CD4-positive, alpha-beta memory T cell (primary cell): ENCODE measurements around the gene SIDT2. TPM values are rescaled to one million over a fixed set of nuclear protein-coding genes. Genes with fewer than 3 reads are reported as not detected.

Experiments used
- CTCF ChIA-PET: fragments of 350-600 bp; sonication (Branson Sonifier 250); formaldehyde crosslinking; loops from one replicate; lab custom pipeline; 2021; ENCODE audit warnings: inconsistent platforms; ENCODE audit not compliant: partially characterized antibody; lab: Charles Lee
- POLR2A ChIA-PET: fragments of 350-600 bp; sonication (Branson Sonifier 250); formaldehyde crosslinking; loops from one replicate; lab custom pipeline; 2021; ENCODE audit not compliant: partially characterized antibody; lab: Charles Lee
- DNase-seq, 5 donors: peaks; one replicate each; pipeline versions ENCODE4 v3.0.0 to v3.0.0-alpha.2; 2020 to 2022; ENCODE audit warnings: mixed read lengths in 1 of 5
- H3K27ac ChIP-seq: one replicate; pipeline ENCODE4 v1.7.0; 2013; ENCODE audit warnings: low read depth, low read length
- H3K27me3 ChIP-seq: 2 replicates; pipeline ENCODE4 v1.7.0; 2013; ENCODE audit warnings: mild to moderate bottlenecking, low read length, moderate library complexity; ENCODE audit not compliant: insufficient read depth
- H3K36me3 ChIP-seq: 2 replicates; pipeline ENCODE4 v1.7.0; 2013; ENCODE audit warnings: mild to moderate bottlenecking, low read length, moderate library complexity; ENCODE audit not compliant: insufficient read depth
- H3K4me1 ChIP-seq: 2 replicates; pipeline ENCODE4 v1.7.0; 2013; ENCODE audit warnings: mild to moderate bottlenecking, low read length, moderate library complexity; ENCODE audit not compliant: insufficient read depth
- H3K4me3 ChIP-seq, 2 donors: one replicate each; pipeline ENCODE4 v1.7.0; 2013; ENCODE audit warnings: low read length in 2 of 2, mild to moderate bottlenecking in 1 of 2
- H3K9me3 ChIP-seq, 2 donors: one replicate each; pipeline ENCODE4 v1.7.0; 2013; ENCODE audit warnings: low read length in 2 of 2, control low read depth in 1 of 2; ENCODE audit not compliant: control insufficient read depth in 1 of 2
- H3K27ac Mint-ChIP-seq, 7 donors: one replicate each; pipeline ENCODE4 v1.8.0; 2020 to 2021; ENCODE audit warnings: mixed read lengths in 7 of 7, mild to moderate bottlenecking in 6 of 7, inconsistent platforms in 3 of 7, moderate library complexity in 3 of 7
- H3K27me3 Mint-ChIP-seq, 2 donors: one replicate each; pipeline ENCODE4 v1.8.0; 2020 to 2021; ENCODE audit warnings: mixed read lengths in 2 of 2
- H3K36me3 Mint-ChIP-seq, 2 donors: one replicate each; pipeline ENCODE4 v1.8.0; 2020 to 2021; ENCODE audit warnings: mixed read lengths in 2 of 2, inconsistent platforms in 1 of 2, mild to moderate bottlenecking in 1 of 2
- H3K4me1 Mint-ChIP-seq, 4 donors: one replicate each; pipeline ENCODE4 v1.8.0; 2020 to 2021; ENCODE audit warnings: mixed read lengths in 4 of 4, mild to moderate bottlenecking in 1 of 4
- H3K4me3 Mint-ChIP-seq, 8 donors: one replicate each; pipeline ENCODE4 v1.8.0; 2020 to 2021; ENCODE audit warnings: mixed read lengths in 8 of 8, mild to moderate bottlenecking in 7 of 8, moderate library complexity in 6 of 8, inconsistent platforms in 3 of 8
- H3K9me3 Mint-ChIP-seq, 8 donors: one replicate each; pipeline ENCODE4 v1.8.0; 2020 to 2021; ENCODE audit warnings: mixed read lengths in 8 of 8, mild to moderate bottlenecking in 5 of 8, inconsistent platforms in 3 of 8, moderate library complexity in 1 of 8
- intact Hi-C: fragments of 100-400 bp; cut with micrococcal nuclease; formaldehyde crosslinking; loops from one replicate; pipeline ENCODE4 v1.15.1; 2023
- polyA plus RNA-seq, 2 donors: library from polyadenylated mRNA; unstranded; fragments of 300-500 nt; fragmentation: Illumina TruSeq; gene quantifications; one replicate each; pipeline ENCODE4 v1.2.3, GENCODE V29; 2021
- total RNA-seq, 2 experiments: library from RNA; stranded (reverse); gene quantifications; one replicate each; pipeline ENCODE4 v1.2.3, GENCODE V29; 2021

Gene SIDT2
- total and polyA plus RNA-seq, 4 experiments from 2014 or later = 2.1 to 67.3 (median 32.2) TPM

GRCh38 chr11:117171007-117171403 lies 7.5 kb upstream of the SIDT2 start:
- intact Hi-C loops = no loop called here
- POLR2A ChIA-PET = interaction anchor here (1.4 to 2.5 kb wide), 2 partner anchors 27 to 318 kb away, joined by 5 to 11 read pairs; partner anchors contain the start of gene PAFAH1B2
- Histone ChIP-seq H3K36me3 (peaks cover 21% of the 10 kb centered on the region), H3K9me3 (no peaks in the 10 kb centered on the region), H3K27me3 (no peaks in the 10 kb centered on the region), H3K4me1 (peaks cover 3% of the 10 kb centered on the region), H3K27ac (no peak overlapping the region), H3K4me3 (no peak overlapping the region)
- no peaks in the 10 kb centered on the region for H3K9me3 Mint-ChIP-seq
- H3K27me3 Mint-ChIP-seq = no peaks in the 10 kb centered on the region
- H3K36me3 Mint-ChIP-seq = peaks cover 20 to 39% of the 10 kb centered on the region in 2 donors
- peak overlapping the region in 4 of 7 donors; percentile 13 to 69 (median 28) for H3K27ac Mint-ChIP-seq
- no peak overlapping the region for H3K4me3 Mint-ChIP-seq
- no peak for DNase-seq
- peaks cover 0 to 9% (median 3%) of the 10 kb centered on the region in 4 donors for H3K4me1 Mint-ChIP-seq
- CTCF ChIA-PET = interaction anchor here (1.7 kb wide), 1 partner anchor 9 kb away, joined by 5 read pairs; no protein-coding TSS in a partner anchor

- Mint-ChIP-seq H3K4me3 (no peak overlapping the region), H3K4me1 (peaks cover 0 to 9% (median 3%) of the 10 kb centered on the region in 4 donors), H3K27me3 (no peaks in the 10 kb centered on the region), H3K36me3 (peaks cover 16 to 34% of the 10 kb centered on the region in 2 donors), H3K27ac (peak overlapping the region in 5 of 7 donors; percentile 13 to 77 (median 48)), H3K9me3 (no peaks in the 10 kb centered on the region)
- Histone ChIP-seq H3K36me3 (peaks cover 16% of the 10 kb centered on the region), H3K4me3 (no peak overlapping the region), H3K27ac (no peak overlapping the region), H3K9me3 (no peaks in the 10 kb centered on the region), H3K4me1 (peaks cover 3% of the 10 kb centered on the region), H3K27me3 (no peaks in the 10 kb centered on the region)
- ChIA-PET POLR2A (interaction anchor here (1.4 to 2.5 kb wide), 4 partner anchors 9 to 319 kb away, joined by 4 to 11 read pairs (median 6); partner anchors contain the start of gene PAFAH1B2), CTCF (interaction anchor here (1.0 to 2.4 kb wide), 2 partner anchors 11 to 26 kb away, joined by 3 to 12 read pairs; no protein-coding TSS in a partner anchor)
- intact Hi-C loops = no loop called here
- DNase-seq = no peak
Measured at GRCh38 chr11:117171404-117172061, 7.0 kb upstream of the SIDT2 start.

- H3K4me1 ChIP-seq = peaks cover 5% of the 10 kb centered on the region
- intact Hi-C loops = no loop called here
- H3K4me1 Mint-ChIP-seq = peaks cover 1 to 13% (median 5%) of the 10 kb centered on the region in 4 donors
- no peak overlapping the region for H3K4me3 Mint-ChIP-seq
- no peak for DNase-seq
- no peaks in the 10 kb centered on the region for H3K9me3 ChIP-seq
- H3K9me3 Mint-ChIP-seq = no peaks in the 10 kb centered on the region
- no peak overlapping the region for H3K4me3 ChIP-seq
- no peaks in the 10 kb centered on the region for H3K27me3 ChIP-seq
- ChIA-PET CTCF (interaction anchor here (0.8 to 2.4 kb wide), 4 partner anchors 10 to 54 kb away, joined by 3 to 12 read pairs (median 4); no protein-coding TSS in a partner anchor), POLR2A (interaction anchor here (1.4 to 2.5 kb wide), 4 partner anchors 8 to 320 kb away, joined by 4 to 11 read pairs (median 6); partner anchors contain the start of gene PAFAH1B2)
- no peaks in the 10 kb centered on the region for H3K27me3 Mint-ChIP-seq
- H3K27ac ChIP-seq = no peak overlapping the region
- H3K36me3 Mint-ChIP-seq = peaks cover 12 to 23% of the 10 kb centered on the region in 2 donors
- peak overlapping the region in 4 of 7 donors; percentile 3 to 72 (median 42) for H3K27ac Mint-ChIP-seq
- peaks cover 5% of the 10 kb centered on the region for H3K36me3 ChIP-seq
Measured at GRCh38 chr11:117172724-117173421, 5.7 kb upstream of the SIDT2 start.

GRCh38 chr11:117175104-117175503 lies 3.4 kb upstream of the SIDT2 start:
- H3K27ac ChIP-seq = no peak overlapping the region
- CTCF ChIA-PET = no interaction called here

DNA sequence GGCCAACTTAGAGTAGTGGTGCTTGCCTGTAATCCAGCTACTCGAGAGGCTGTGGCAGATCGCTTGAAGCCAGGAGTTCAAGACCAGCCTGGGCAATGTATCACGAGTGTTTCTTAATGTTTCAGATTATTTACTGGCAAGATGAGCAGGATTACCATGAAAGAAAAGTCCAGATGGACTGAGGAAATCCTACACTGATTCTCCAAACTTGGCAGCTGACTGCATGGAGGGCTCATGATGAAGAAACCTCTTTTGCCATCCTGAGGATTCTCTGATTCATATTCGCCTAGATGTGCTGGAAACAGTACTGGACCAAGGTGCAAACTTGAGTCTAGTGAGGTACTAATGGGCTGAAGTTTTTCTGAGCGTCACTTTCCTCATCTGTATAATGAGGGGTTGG lies 2.8 kb upstream of the SIDT2 start:
- POLR2A ChIA-PET = interaction anchor here (0.6 kb wide), 1 partner anchor 424 kb away, joined by 3 read pairs; no protein-coding TSS in a partner anchor
- Mint-ChIP-seq H3K27me3 (no peaks in the 10 kb centered on the region), H3K36me3 (peaks cover 0 to 13% of the 10 kb centered on the region in 2 donors), H3K27ac (peak overlapping the region in 4 of 7 donors; percentile 27 to 42 (median 30)), H3K4me3 (no peak overlapping the region), H3K4me1 (peaks cover 16 to 37% (median 29%) of the 10 kb centered on the region in 4 donors), H3K9me3 (no peaks in the 10 kb centered on the region)
- Histone ChIP-seq H3K9me3 (no peaks in the 10 kb centered on the region), H3K27me3 (no peaks in the 10 kb centered on the region), H3K4me3 (no peak overlapping the region), H3K36me3 (no peaks in the 10 kb centered on the region), H3K4me1 (peaks cover 28% of the 10 kb centered on the region), H3K27ac (no peak overlapping the region)
- CTCF ChIA-PET = no interaction called here
- intact Hi-C loops = loop anchor here (5.0 kb wide), 1 partner anchor 403 kb away; the partner anchor contains the start of gene BUD13
- DNase-seq = no peak

More at GRCh38 chr11:117175104-117175503, 3.4 kb upstream of the SIDT2 start:
- Histone ChIP-seq H3K27me3 (no peaks in the 10 kb centered on the region), H3K4me3 (no peak overlapping the region), H3K36me3 (no peaks in the 10 kb centered on the region), H3K4me1 (peaks cover 21% of the 10 kb centered on the region), H3K9me3 (no peaks in the 10 kb centered on the region)
- peaks cover 2 to 15% of the 10 kb centered on the region in 2 donors for H3K36me3 Mint-ChIP-seq
- H3K9me3 Mint-ChIP-seq = no peaks in the 10 kb centered on the region
- H3K4me1 Mint-ChIP-seq = peaks cover 13 to 30% (median 23%) of the 10 kb centered on the region in 4 donors
- no peaks in the 10 kb centered on the region for H3K27me3 Mint-ChIP-seq
- intact Hi-C loops = loop anchor here (5.0 kb wide), 1 partner anchor 403 kb away; the partner anchor contains the start of gene BUD13
- DNase-seq = no peak
- H3K27ac Mint-ChIP-seq = peak overlapping the region in 2 of 7 donors; percentile 29 to 59
- POLR2A ChIA-PET = interaction anchor here (0.8 kb wide), 1 partner anchor 30 kb away, joined by 3 read pairs; the partner anchor contains the start of gene PAFAH1B2
- no peak overlapping the region for H3K4me3 Mint-ChIP-seq

DNA sequence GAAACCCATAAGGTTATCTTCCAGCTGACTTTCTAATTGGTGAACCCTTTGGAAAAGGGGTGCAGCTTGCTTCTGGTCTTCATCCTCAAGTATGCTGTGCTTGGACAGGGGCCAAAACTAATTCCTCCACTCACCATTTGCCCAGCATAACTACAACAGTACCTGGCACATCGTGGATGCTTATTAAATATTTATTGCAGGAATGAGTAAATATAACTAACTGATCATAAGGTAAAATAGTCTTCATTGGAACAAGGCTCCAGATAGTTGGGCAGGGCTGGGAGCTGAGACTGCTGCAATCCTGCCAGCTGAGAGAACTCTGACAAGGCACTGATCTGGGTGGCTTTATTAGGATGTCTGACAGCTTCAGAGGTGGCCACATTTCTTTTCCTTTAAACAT lies 2.4 kb upstream of the SIDT2 start:
- no peaks in the 10 kb centered on the region for H3K36me3 ChIP-seq
- Mint-ChIP-seq H3K4me1 (peaks cover 20 to 41% (median 33%) of the 10 kb centered on the region in 4 donors), H3K4me3 (peak overlapping the region in 1 of 8 donors; percentile 25), H3K27me3 (no peaks in the 10 kb centered on the region), H3K9me3 (no peaks in the 10 kb centered on the region), H3K27ac (peak overlapping the region in 5 of 7 donors; percentile 27 to 59 (median 31)), H3K36me3 (peaks cover 0 to 11% of the 10 kb centered on the region in 2 donors)
- ChIA-PET POLR2A (no interaction called here), CTCF (no interaction called here)
- intact Hi-C loops = loop anchor here (5.0 kb wide), 1 partner anchor 404 kb away; the partner anchor contains the start of gene BUD13
- H3K9me3 ChIP-seq = no peaks in the 10 kb centered on the region
- H3K4me1 ChIP-seq = peaks cover 32% of the 10 kb centered on the region
- H3K4me3 ChIP-seq = no peak overlapping the region
- no peak overlapping the region for H3K27ac ChIP-seq
- no peaks in the 10 kb centered on the region for H3K27me3 ChIP-seq
- DNase-seq = no peak
